HepG2 (cell line): ENCODE results near the gene ILKAP. TPM values are rescaled to one million over a fixed set of nuclear protein-coding genes. Genes with fewer than 3 reads are reported as not detected.

Experiments used
- ATAC-seq: fragments of 200-7000 bp; cut with Tn5 transposase; 3 replicates; pipeline ENCODE4 v1.9.1; 2020; ENCODE audit warnings: mild to moderate bottlenecking, moderate library complexity
- BruUV-seq: library from RNA; stranded (reverse); fragments of 400-500 nt; replicated peaks from 2 replicates; lab custom pipeline; 2021; lab: Mats Ljungman, UMichigan
- CTCF ChIA-PET: fragments of 300-600 bp; formaldehyde crosslinking; extraction: SDS; loops from one replicate; lab custom pipeline; 2021; ENCODE audit warnings: low total read pairs, inconsistent platforms, low intra/inter-chr PET ratio; lab: Yijun Ruan, JAX
- POLR2A ChIA-PET: fragments of 350-600 bp; sonication (Branson Sonifier 250); formaldehyde crosslinking; loops from one replicate; lab custom pipeline; 2020; ENCODE audit warnings: antibody characterized with exemption, inconsistent platforms; lab: Yijun Ruan, JAX
- DNase-seq: peaks from one replicate; pipeline ENCODE4 v3.0.0-alpha.2; 2015; ENCODE audit warnings: low spot score
- FAIRE-seq: peaks from 3 replicates; lab custom pipeline; 2011; peaks lifted over from hg19 to GRCh38; lab: Jason Lieb, UNC
- H2AFZ ChIP-seq: one replicate; pipeline ENCODE4 v1.6.1; 2011; ENCODE audit warnings: low read length, inconsistent platforms
- H3K27ac ChIP-seq: fragments of 300-600 bp; 3 replicates; pipeline ENCODE4 v1.8.0; 2011; ENCODE audit warnings: mixed run types, mild to moderate bottlenecking, mixed read lengths, low read length, inconsistent platforms; ENCODE audit not compliant: insufficient read depth; ENCODE audit errors: extremely low read length
- H3K27me3 ChIP-seq, 2 experiments: fragments of 200-600 bp in 1 of 2; 2 replicates in 1 of 2; 3 replicates in 1 of 2; pipeline versions ENCODE4 v1.6.0 to v1.8.0; 2011; ENCODE audit warnings: low read length in 2 of 2, mild to moderate bottlenecking in 2 of 2, moderate library complexity in 2 of 2, inconsistent platforms in 1 of 2; ENCODE audit not compliant: insufficient read depth in 2 of 2, control insufficient read depth in 1 of 2
- H3K36me3 ChIP-seq, 2 experiments: fragments of 200-600 bp in 1 of 2; replicated peaks in 1 of 2; 2 replicates in 1 of 2; 3 replicates in 1 of 2; pipeline versions ENCODE4 v1.5.1 to v1.8.0; 2011; ENCODE audit warnings: low read length in 2 of 2, inconsistent platforms in 1 of 2; ENCODE audit not compliant: insufficient read depth in 2 of 2, control insufficient read depth in 1 of 2
- H3K4me1 ChIP-seq: 2 replicates; pipeline ENCODE4 v1.5.1; 2012; ENCODE audit warnings: low read length, inconsistent platforms; ENCODE audit not compliant: insufficient read depth
- H3K4me2 ChIP-seq: 2 replicates; pipeline ENCODE4 v1.6.0; 2011; ENCODE audit warnings: low read depth, low read length, inconsistent platforms
- H3K4me3 ChIP-seq, 3 experiments: fragments of 200-600 bp in 1 of 3; sonication (generic), shearing (Covaris generic) in 1 of 3; replicated peaks in 1 of 3; 2 replicates each; pipeline ENCODE4 v1.5.1; 2011 to 2016; ENCODE audit warnings: low read length in 3 of 3, inconsistent platforms in 2 of 3, low read depth in 2 of 3, mild to moderate bottlenecking in 2 of 3, control low read depth in 1 of 3, mixed read lengths in 1 of 3; ENCODE audit not compliant: insufficient read depth in 1 of 3
- H3K79me2 ChIP-seq: one replicate; pipeline ENCODE4 v1.6.1; 2011; ENCODE audit warnings: low read length, inconsistent platforms; ENCODE audit not compliant: insufficient read depth
- H3K9ac ChIP-seq: 2 replicates; pipeline ENCODE4 v1.6.0; 2011; ENCODE audit warnings: mild to moderate bottlenecking, low read depth, low read length, inconsistent platforms; ENCODE audit not compliant: insufficient read depth
- H3K9me3 ChIP-seq: 2 replicates; pipeline ENCODE4 v1.5.1; 2012; ENCODE audit warnings: mild to moderate bottlenecking, low read length
- H4K20me1 ChIP-seq: 2 replicates; pipeline ENCODE4 v1.6.0; 2011; ENCODE audit warnings: inconsistent platforms, mild to moderate bottlenecking, low read length, moderate library complexity; ENCODE audit not compliant: insufficient read depth
- FOXA1 ChIP-seq, 2 experiments: fragments of 450-650 bp in 1 of 2; sonication (generic) in 1 of 2; formaldehyde crosslinking in 1 of 2; IDR thresholded peaks; 2 replicates each; pipeline versions ENCODE4 v1.4.0 to v1.6.1; 2016 to 2020; ENCODE audit warnings: missing genetic modification reagents in 1 of 2
- IRF1 ChIP-seq: sonication (generic); formaldehyde crosslinking; IDR thresholded peaks from 2 replicates; pipeline ENCODE4 v1.4.0; 2020; ENCODE audit warnings: low read depth, mild to moderate bottlenecking, missing genetic modification reagents
- PRDM15 ChIP-seq: sonication (generic); formaldehyde crosslinking; IDR thresholded peaks from 2 replicates; pipeline ENCODE4 v1.4.0; 2020; ENCODE audit warnings: missing genetic modification reagents
- RFX3 ChIP-seq: IDR thresholded peaks from 2 replicates; pipeline ENCODE4 v1.6.1; 2016; ENCODE audit warnings: missing biosample characterization, missing genetic modification reagents
- U2AF2 ChIP-seq: fragments of 200-400 bp; formaldehyde crosslinking; IDR thresholded peaks from 2 replicates; pipeline ENCODE4 v1.6.1; 2017; ENCODE audit warnings: low read depth, mild to moderate bottlenecking, low read length
- ZFP90 ChIP-seq: sonication (generic); formaldehyde crosslinking; IDR thresholded peaks from 2 replicates; pipeline ENCODE4 v1.8.0; 2022; ENCODE audit warnings: missing genetic modification reagents, mild to moderate bottlenecking, inconsistent platforms, borderline replicate concordance
- ZNF138 ChIP-seq: sonication (generic); formaldehyde crosslinking; IDR thresholded peaks from 2 replicates; pipeline ENCODE4 v1.5.0; 2020; ENCODE audit warnings: mild to moderate bottlenecking, low read depth, missing genetic modification reagents
- ZNF34 ChIP-seq: sonication (generic); formaldehyde crosslinking; IDR thresholded peaks from 2 replicates; pipeline ENCODE4 v1.4.0; 2020; ENCODE audit warnings: mild to moderate bottlenecking, missing genetic modification reagents, borderline replicate concordance
- ZNF460 ChIP-seq: sonication (generic); formaldehyde crosslinking; IDR thresholded peaks from 2 replicates; pipeline ENCODE4 v1.5.1; 2020; ENCODE audit warnings: missing genetic modification reagents, mild to moderate bottlenecking, borderline replicate concordance
- WGBS: methylation state at CpG from one replicate; pipeline ENCODE4 v1.1.6; 2017; ENCODE audit warnings: low lambda C conversion rate; 5-methylcytosine and 5-hydroxymethylcytosine counted together
- in situ Hi-C: cut with HindIII; loops from 2 replicates; pipeline ENCODE4 v1.10.0; 2017; ENCODE audit warnings: low pct_unique_long_range_greater_than_20kb; ENCODE audit not compliant: extremely low pct_ligation_motif_present
- intact Hi-C: fragments of 100-400 bp; cut with micrococcal nuclease; formaldehyde crosslinking; loops from one replicate; pipeline ENCODE4 v1.10.0; 2022; ENCODE audit not compliant: unreplicated experiment
- polyA plus RNA-seq, 8 experiments: library from polyadenylated mRNA; depleted of rRNA in 3 of 8; stranded (reverse) in 7 of 8; unstranded in 1 of 8; fragments of >200 nt; fragmentation: Illumina TruSeq in 4 of 8; extraction: Trizol in 4 of 8; gene quantifications; 2 replicates each; pipeline versions ENCODE4 v1.2.1 to v1.2.3, GENCODE V29; 2011 to 2016; ENCODE audit warnings: low read depth in 4 of 8, missing spikeins in 1 of 8, mixed read lengths in 1 of 8; ENCODE audit not compliant: insufficient read depth in 1 of 8
- total RNA-seq, 5 experiments: library from RNA; depleted of rRNA; stranded (reverse); fragments of >200 nt; fragmentation: Illumina TruSeq; extraction: Trizol; gene quantifications; 2 replicates each; pipeline ENCODE4 v1.2.3, GENCODE V29; 2016; ENCODE audit warnings: low read depth in 1 of 5

The ILKAP gene
- total and polyA plus RNA-seq, 2 of the 13 experiments (the other 11 are each of a cell fraction or from before 2014, with no cell fraction given) = 29.6 to 33.1 TPM

- peak; percentile 62; the same call in 1 of the 2 replicates for TF ChIP-seq ZNF460 (CRISPR knock-in tag)
- TF ChIP-seq RFX3 (CRISPR knock-in tag) = no peak
- ChIA-PET POLR2A (no interaction called here), CTCF (interaction anchor here (1.5 kb wide), 1 partner anchor 18 kb away, joined by 6 read pairs; no protein-coding TSS in a partner anchor)
- DNase-seq = no peak
- Histone ChIP-seq H3K9me3 (no peaks in the 10 kb centered on the region), H3K4me2 (no peak overlapping the region), H3K9ac (no peak overlapping the region), H4K20me1 (no peaks in the 10 kb centered on the region), H3K79me2 (no peaks in the 10 kb centered on the region), H3K27ac (no peak overlapping the region), H3K36me3 (no peaks in the 10 kb centered on the region), H3K4me1 (peaks cover 15% of the 10 kb centered on the region), H2AFZ (no peak overlapping the region), H3K27me3 (peaks cover 3 to 51% of the 10 kb centered on the region in 2 experiments), H3K4me3 (no peak overlapping the region)
- no peak for FAIRE-seq
- ATAC-seq = no peak
- in situ Hi-C loops (no loop called here), intact Hi-C loops (no loop called here)
- WGBS = 53% methylated on average over 22 of the region's 27 CpGs
- BruUV-seq = no TSS peak
These were observed 81.8 kb downstream of the ILKAP start for GRCh38 chr2:238121511-238122286.

- in situ Hi-C loops (no loop called here), intact Hi-C loops (no loop called here)
- no peaks in the 10 kb centered on the region for H4K20me1 ChIP-seq
- peaks cover 3 to 57% of the 10 kb centered on the region in 2 experiments for H3K27me3 ChIP-seq
- H3K9ac ChIP-seq = no peak overlapping the region
- H2AFZ ChIP-seq = no peak overlapping the region
- H3K4me2 ChIP-seq = peak overlapping the region; percentile 36
- DNase-seq = no peak
- no TSS peak for BruUV-seq
- H3K4me1 ChIP-seq = 0 out of 2 replicates have a peak, but pooled peaks cover 11% of the 10 kb centered on the region
- H3K79me2 ChIP-seq = no peaks in the 10 kb centered on the region
- 15% methylated on average over 15 of the region's 30 CpGs for WGBS
- no peaks in the 10 kb centered on the region for H3K9me3 ChIP-seq
- H3K27ac ChIP-seq = no peak overlapping the region
- peak; percentile 77 for ATAC-seq
- no peak for FAIRE-seq
- POLR2A ChIA-PET = no interaction called here
- H3K36me3 ChIP-seq = no peaks in the 10 kb centered on the region
- peak overlapping the region in 1 of 3 experiments; percentile 22; a peak in 1 of 6 replicates for H3K4me3 ChIP-seq
- CTCF ChIA-PET = interaction anchor here (1.5 kb wide), 1 partner anchor 19 kb away, joined by 6 read pairs; no protein-coding TSS in a partner anchor
- TF ChIP-seq PRDM15 (CRISPR knock-in tag) (no peak), ZNF138 (CRISPR knock-in tag) (no peak), FOXA1 (IDR thresholded peaks at IDR 0.05) (no peak), FOXA1 (CRISPR knock-in tag; IDR thresholded peaks at IDR 0.05) (no peak), ZNF34 (CRISPR knock-in tag) (no peak), ZFP90 (CRISPR knock-in tag) (no peak), IRF1 (CRISPR knock-in tag) (no peak), U2AF2 (no peak)
These were observed 82.8 kb downstream of the ILKAP start for GRCh38 chr2:238120463-238121298.
